ENCODE measurements around the gene CPLANE1.
A peak's percentile ranks its signal among the peaks of the same experiment; 100 is the strongest.
"Not testable (repeated sequence)": the region's sequence is repeated elsewhere in the genome, so short reads cannot be mapped to it uniquely, and the experiment has no call there.

The CPLANE1 gene

DNA sequence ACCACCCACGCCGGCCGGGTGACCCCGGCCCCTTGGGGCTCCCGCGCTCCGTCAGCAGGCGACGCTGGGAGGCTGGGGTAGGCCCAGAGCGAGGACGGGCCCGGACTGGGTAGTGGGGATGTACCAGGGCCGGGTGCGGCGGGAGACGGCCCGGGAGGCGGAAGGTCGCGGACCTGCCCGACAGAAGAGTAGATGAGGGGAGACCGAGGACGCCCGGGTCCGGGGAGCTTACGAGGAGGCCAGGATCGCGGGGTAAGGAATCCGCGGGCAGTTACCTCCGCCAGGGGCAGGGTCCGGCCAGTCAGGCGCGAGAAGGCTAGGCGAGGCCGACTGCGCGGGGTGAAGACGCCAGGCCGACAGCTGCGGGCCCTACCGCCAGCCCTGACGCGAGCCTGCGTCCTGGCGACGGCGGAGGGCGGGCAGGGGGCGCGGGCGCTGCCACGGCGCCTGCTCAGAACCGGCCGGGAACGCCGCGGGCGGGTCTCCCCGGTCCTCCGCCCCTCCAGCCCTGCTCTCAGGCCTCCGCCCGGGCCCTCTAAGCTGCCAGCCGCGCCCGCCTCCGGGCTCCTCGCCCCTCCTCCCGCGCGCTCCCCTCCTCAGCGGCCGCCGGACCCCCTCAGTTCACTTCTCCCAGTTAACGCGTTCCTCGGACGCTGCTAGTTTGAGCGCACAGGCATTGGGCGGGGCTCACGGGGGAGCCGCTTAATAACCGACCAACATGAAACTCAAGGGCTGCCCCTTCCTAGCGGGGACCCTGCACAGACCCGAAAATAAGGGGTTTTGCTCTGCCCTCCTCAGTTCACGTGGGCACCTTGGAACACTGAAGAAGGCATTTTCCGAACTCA, at the start of gene CPLANE1:
TSS of gene CPLANE1 (minus strand) at position 407 of the 845 bp plus-strand sequence. CDS start 1,678 bp downstream, outside the sequence.
- peak; percentile 70 for DNase-seq

DNA sequence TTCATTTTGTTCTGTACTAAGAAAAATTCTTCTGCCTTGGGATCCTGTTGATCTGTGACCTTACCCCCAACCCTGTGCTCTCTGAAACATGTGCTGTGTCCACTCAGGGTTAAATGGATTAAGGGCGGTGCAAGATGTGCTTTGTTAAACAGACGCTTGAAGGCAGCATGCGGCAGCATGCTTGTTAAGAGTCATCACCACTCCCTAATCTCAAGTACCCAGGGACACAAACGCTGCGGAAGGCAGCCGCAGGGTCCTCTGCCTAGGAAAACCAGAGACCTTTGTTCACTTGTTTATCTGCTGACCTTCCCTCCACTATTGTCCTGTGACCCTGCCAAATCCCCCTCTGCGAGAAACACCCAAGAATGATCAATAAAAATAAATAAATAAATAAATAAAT, 47.1 kb upstream of the CPLANE1 start:
- DNase-seq, result not testable (repeated sequence)

DNA sequence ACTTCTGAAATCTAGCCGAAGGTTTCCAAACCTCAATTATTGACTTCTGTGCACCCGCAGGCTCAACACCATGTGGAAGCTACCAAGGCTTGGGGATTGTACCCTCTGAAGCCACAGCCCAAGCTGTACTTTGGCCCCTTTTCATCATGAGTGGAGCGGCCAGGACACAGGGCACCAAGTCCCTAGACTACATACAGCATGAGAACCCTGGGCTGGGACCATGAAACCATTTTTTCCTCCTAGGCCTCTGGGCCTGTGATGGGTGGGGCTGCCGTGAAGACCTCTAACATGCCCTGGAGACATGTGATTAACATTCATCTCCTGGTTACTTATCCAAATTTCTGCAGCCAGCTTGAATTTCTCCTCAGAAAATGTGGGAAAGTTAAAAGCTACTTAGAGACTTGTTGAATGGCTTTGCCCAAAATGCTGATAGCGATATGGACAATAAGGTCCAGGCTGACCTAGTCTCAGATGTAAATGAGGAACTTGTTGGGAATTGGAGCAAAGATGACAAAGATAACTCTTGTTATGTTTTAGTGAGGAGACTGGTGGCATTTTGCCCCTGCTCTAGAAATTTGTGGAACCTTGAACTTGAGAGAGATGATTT, 34.1 kb upstream of the CPLANE1 start:
- DNase-seq, result no peak

DNA sequence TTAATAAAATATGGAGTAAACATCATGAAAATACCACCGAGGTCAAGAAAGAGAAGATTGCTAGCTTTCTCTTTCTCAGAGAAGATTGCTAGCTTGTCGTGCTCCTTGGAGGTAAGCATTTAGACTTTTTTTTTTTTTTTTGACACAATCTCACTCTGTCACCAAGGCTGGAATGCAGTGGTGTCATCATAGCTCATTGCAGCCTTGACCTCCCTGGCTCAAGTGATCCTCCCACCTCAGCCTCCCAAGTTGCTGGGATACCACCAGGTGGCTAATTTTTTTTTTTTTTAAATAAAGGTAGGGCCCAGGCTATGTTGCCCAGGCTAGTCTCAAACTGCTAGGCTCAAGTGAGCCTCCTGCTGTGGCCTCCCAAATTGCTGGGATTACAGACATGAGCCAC, 26.3 kb upstream of the CPLANE1 start:
- no peak for DNase-seq

DNA sequence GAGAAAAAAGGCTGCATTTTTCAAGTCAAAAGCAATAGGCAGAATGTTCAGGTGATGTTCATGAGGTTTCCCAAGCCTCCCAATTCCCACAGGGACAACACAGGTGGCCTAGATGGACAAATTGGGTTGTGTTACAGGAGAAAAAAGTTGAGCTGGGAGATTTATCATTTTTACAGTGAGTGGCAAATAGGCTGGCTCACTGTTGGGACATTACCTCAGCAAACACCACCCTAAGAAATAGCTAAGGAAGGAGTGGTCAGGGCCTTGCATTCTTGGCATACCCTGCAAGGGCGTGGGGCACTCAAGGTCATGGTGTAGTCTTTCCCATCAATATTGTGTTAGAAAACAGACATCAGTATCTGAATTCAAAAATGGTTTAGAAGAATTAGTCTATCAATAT, 23.3 kb upstream of the CPLANE1 start:
- no peak for DNase-seq

DNA sequence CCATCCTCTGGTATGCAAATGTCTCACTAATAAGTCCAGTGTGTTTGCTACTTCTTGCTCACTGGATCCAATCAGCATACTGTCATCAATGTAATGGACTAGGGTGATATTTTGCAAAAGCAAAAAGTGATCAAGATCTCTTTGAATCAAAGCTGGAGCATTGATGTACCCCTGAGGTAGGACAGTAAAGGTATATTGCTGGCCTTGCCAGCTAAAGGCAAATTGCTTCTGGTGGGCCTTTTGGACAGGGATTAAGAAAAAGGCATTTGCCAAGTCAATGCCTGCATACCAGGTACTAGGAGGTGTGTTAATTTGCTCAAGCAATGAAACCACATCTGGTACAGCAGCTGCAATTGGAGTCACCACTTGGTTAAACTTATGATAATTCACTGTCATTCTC, 18.9 kb upstream of the CPLANE1 start:
- DNase-seq, result not testable (repeated sequence)

- DNase-seq, result no peak
Measured at GRCh38 chr5:37255774-37256358, 6.7 kb upstream of the CPLANE1 start.

DNA sequence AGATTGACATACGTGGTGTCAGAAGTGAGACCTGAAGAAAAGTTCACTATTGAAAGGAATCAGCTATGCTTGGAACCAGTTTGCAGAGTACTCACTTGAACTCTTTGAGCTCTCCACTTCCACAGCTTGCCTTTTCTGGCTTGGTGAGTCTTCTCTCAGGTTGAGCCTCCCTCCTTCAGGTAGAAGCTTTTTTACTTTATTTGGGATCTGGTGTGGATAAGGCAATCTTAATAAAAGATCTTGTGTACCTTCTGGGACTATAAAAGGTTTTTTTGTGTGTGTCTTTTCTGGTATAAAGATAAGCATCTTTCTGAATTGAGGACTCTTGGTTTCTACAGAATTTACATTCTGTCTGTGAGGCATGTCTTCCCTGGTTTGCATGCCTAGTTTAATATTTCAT, 5.4 kb upstream of the CPLANE1 start:
- DNase-seq, result no peak

- no peak for DNase-seq
Measured at GRCh38 chr5:37251665-37252064, 2.5 kb upstream of the CPLANE1 start.

DNA sequence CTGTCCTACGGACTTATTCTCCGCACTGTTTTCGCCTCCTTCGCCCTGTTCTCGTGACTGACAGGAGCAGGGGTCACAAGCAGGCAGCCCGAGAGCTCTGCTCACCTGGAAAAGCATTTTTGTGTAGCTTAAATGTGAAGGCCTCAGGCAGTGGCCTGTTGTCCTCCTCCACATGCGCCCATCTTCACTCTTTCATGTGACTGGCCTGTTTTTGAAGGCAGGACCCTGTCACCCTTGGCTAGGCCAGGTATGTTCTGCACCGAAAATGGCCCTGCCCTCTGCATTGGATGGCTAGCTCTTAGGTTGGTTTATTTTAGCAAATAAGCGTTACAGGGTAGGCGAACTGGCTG, 614 bp upstream of the CPLANE1 start:
- peak; percentile 35 for DNase-seq

DNA sequence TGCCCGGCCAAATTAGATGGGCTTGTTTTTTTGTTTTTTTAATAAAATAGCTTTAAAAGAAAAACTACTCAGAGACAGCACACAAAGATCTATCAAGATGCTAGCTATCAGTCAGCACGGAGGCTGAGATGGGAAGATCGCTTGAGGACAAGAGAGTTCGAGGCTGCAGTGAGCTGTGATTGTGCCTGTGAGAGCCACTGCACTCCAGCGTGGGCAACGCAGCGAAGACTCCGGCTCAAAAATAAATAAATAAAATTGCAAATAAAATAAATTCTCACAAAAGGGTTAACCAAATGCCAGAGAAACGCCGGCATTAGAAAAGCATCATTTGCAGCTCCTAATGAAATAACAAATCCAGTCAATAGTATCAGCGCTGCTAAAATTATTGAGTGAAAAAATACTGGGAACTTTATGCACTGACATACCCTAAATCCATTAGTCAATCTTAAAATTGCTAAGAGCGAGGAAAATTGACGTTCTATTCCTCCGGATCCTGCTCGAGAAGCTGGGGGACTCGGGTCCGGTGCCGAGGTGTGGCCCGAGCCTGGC, 681 bp downstream of the CPLANE1 start:
- DNase-seq, result no peak

DNA sequence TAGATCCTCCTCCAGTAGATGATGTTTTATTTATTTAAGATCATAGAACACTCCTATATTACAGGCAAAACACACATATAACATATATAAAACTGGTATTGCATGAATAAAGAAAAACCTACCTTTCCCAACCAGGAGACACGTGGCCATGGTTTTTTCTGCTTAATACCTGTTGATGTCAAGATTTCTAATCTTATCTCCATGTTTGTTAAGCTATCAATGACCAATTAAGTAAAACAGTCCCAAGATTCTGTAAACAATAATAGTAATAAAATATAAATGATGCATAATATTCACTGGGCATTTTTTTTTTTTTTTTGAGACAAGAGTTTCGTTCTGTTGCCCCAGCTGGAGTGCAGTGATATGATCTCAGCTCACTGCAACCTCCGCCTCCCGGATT, 1.7 kb downstream of the CPLANE1 start:
- DNase-seq, result no peak

- no peak for DNase-seq
Measured at GRCh38 chr5:37247036-37247435, 2.1 kb downstream of the CPLANE1 start.

GRCh38 chr5:37234288-37234687, 14.9 kb downstream of the CPLANE1 start:
- DNase-seq, result no peak

DNA sequence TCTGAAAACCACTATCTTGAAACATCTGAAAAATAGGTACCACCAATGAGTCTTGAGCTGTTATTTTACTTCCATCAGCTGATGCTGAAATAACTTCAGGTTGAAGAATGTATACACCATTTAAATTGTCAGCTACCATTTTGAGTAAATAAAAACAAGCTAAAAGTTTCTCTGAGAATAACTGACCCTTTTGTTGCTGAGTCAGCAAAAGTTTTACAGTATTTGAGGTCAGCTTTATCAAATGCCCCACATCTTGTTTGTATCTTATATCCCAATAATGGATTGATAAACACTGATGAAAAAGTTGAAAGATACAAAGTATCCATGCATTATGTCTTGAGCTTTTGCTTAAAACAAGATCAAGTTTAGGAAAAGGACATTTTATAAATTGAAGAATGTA, 22.8 kb downstream of the CPLANE1 start:
- DNase-seq, result no peak

DNA sequence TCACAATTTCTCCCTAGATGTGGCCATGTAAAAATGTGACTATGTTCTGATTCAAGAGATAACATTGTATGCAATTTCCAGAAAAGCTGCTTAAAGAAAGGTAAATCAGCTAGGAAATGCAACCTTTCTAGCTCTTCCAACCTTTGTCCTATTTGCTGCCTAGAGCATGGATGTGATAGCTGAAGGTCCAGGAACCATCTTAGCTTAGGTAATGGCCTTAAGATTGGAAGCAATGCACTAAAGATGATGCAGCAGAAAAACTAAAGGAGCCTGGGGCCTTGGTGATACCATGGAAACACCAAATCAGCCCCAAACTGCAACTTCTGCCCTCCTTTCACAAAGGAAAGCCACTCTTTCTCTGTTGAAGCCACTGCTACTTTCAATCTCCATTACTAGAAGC, 27.0 kb downstream of the CPLANE1 start:
- no peak for DNase-seq

- not testable (repeated sequence) for DNase-seq
Measured at GRCh38 chr5:37220426-37220825, 28.8 kb downstream of the CPLANE1 start.

- DNase-seq, result not testable (repeated sequence)
Measured at GRCh38 chr5:37219384-37219783, 29.8 kb downstream of the CPLANE1 start.

- DNase-seq, result no peak
Measured at GRCh38 chr5:37217976-37218375, 31.2 kb downstream of the CPLANE1 start.

DNA sequence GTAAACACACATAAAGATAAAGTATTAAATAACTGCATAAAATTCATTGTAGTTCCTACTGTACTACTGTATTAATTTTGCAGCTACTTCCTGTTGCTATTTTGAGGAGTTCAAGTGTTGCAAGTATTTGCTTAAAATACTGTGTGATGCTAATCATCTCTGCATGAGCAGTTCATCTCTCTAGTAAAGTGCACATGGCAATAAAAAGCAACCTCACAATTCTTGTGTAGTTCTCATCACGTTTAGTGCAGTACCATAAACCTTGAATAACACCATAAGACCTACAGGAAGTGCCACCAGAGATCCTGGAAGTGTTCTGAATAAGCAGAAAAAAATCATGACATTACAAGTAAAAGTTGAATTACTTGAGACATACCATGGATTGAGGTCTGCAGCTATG, 34.6 kb downstream of the CPLANE1 start:
- DNase-seq, result no peak

DNA sequence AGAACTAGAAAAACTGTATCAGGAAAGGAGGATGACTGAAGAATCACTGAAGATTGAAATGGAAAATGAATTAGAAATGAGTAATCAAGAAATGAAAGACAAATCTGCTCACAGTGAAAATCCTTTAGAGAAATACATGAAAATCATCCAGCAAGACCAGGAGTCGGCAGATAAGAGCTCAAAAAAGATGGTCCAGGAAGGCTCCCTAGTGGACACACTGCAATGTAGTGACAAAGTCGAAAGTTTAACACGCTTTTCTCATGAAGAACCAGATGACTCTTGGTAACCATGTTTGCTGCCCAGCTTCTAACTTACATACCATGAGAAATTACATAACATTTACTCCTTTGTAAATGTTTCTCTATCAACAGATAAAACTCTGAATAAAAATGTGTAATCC, 37.1 kb downstream of the CPLANE1 start:
- no peak for DNase-seq

GRCh38 chr5:37211661-37212060, 37.5 kb downstream of the CPLANE1 start:
- DNase-seq, result no peak

- DNase-seq, result no peak
Measured at GRCh38 chr5:37208883-37209797, 40.0 kb downstream of the CPLANE1 start.

All from DMS 273 treated with DMSO at 0.1 percent for 48 hours (cell line).